Muscle layer of duodenum (tissue), 2 donors: ENCODE results near the gene TET3.

Experiments used
- H3K27ac ChIP-seq: one replicate; pipeline ENCODE4 v1.7.0; 2013; ENCODE audit warnings: mild to moderate bottlenecking, low read length
- H3K27me3 ChIP-seq: one replicate; pipeline ENCODE4 v1.7.0; 2013; ENCODE audit warnings: low read depth, mild to moderate bottlenecking, control low read depth, low read length
- H3K36me3 ChIP-seq, 2 donors: one replicate each; pipeline ENCODE4 v1.7.0; 2013; ENCODE audit warnings: low read length in 2 of 2, control low read depth in 1 of 2, mild to moderate bottlenecking in 1 of 2; ENCODE audit not compliant: insufficient read depth in 2 of 2, control insufficient read depth in 1 of 2
- H3K4me1 ChIP-seq, 2 donors: one replicate each; pipeline ENCODE4 v1.7.0; 2013; ENCODE audit warnings: low read length in 2 of 2, mild to moderate bottlenecking in 2 of 2, control low read depth in 1 of 2, moderate library complexity in 1 of 2; ENCODE audit not compliant: insufficient read depth in 2 of 2, control insufficient read depth in 1 of 2
- H3K4me3 ChIP-seq, 2 donors: one replicate each; pipeline ENCODE4 v1.7.0; 2013; ENCODE audit warnings: low read length in 2 of 2, low read depth in 1 of 2, mild to moderate bottlenecking in 1 of 2
- H3K9me3 ChIP-seq, 2 donors: one replicate each; pipeline ENCODE4 v1.7.0; 2013; ENCODE audit warnings: low read length in 2 of 2, control low read depth in 1 of 2, mild to moderate bottlenecking in 1 of 2; ENCODE audit not compliant: control insufficient read depth in 1 of 2
- donor health status: healthy.

The TET3 gene

DNA sequence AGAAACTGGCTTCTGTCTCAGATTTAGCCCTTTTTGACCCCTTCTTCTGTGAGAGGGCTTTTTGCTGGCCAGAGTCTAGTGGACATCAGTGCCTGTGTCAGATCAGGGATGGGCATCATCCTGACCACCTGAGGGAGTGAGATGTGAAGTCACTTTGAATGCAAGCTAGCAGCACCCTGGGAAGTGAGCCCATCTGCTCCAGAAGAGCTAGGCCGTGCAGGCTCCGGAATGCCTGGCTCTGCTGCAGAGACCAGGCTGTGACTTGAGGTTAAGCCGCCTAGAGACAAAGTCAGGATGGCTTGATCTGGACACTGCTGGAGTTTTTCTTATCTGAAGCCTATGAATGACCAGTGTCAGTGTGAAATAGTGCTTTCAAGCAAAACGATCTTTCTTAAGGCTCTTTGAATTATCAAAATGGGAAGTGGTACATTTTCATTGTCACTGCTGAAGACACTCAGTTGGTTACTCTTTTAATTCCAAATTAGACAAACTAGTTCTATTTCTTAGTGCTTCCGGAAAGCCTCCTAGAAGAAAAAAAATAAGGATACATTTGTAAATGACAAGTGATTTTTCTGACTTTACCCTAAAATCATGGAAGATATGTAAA lies 37.2 kb upstream of the TET3 start:
- Histone ChIP-seq H3K27me3 (no peaks in the 10 kb centered on the region), H3K36me3 (peaks cover 60% of the 10 kb centered on the region in 2 donors), H3K4me1 (peaks cover 0 to 5% of the 10 kb centered on the region in 2 donors), H3K27ac (no peak overlapping the region), H3K4me3 (no peak overlapping the region), H3K9me3 (no peaks in the 10 kb centered on the region)

DNA sequence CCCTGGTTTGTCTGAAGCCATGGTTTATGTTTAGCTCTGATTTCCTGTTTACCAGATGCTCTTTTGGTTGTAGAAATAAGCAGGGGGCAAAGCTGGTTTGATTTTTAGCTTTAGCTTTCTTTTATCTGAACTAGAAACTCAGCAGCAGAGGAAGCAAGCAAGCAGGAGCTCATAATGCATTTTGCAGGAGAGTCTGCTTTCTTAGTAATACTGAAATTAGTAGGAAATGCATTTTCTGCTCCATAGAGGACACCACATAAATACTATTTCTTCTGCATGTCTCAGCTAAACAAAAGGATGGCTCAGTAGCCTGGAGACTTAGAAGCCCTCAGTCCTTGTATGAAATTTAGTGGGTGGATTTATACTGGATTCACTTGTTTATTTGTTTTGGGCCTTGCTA lies 34.9 kb upstream of the TET3 start:
- Histone ChIP-seq H3K4me1 (peaks cover 0 to 9% of the 10 kb centered on the region in 2 donors), H3K9me3 (no peaks in the 10 kb centered on the region), H3K27ac (no peak overlapping the region), H3K4me3 (no peak overlapping the region), H3K27me3 (no peaks in the 10 kb centered on the region), H3K36me3 (peaks cover 55 to 67% of the 10 kb centered on the region in 2 donors)

DNA sequence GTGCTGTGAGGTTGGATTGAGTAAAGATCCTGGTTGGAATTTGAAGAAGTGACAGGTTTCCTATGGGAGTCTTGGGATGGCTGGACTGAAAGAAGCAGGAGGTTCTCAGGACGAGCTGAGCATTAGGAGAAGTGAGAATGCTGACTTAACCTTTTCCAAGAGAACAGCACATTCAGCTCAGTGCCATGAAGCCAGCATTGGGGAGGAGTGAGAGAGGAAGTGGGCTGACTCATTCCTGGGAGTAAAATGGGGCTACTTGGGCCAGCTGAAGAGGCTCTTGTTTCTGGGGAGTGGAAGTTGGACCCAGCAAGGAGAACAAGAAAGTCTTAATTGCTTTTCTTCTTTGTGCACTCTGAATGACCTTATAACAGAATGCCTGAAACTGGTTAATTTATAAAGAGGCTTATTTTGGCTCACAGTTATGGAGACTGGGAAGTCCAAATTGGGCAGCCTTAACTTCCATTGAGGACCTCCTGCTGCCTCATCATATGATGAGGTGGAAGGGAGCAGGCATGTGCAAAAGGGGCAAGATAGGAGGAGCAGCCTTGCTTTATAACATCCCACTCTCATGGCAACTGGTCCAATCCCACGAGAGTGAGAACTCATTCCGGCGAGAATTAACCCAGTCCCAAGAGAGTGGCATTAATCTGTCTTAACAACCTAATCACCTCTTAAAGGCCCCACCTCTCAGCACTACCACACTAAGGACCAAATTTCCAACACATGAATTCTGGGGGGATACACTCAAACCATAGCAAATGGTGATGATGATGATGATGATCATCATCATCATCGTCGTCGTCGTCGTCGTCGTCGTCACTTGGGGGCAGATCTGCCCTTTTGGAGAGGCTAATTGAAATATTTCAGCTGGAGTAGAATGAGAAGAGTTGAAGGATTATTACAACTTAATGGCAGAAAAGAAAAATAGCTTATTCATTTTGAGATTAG lies 31.9 kb upstream of the TET3 start:
- H3K4me1 ChIP-seq, result peaks cover 0 to 9% of the 10 kb centered on the region in 2 donors
- H3K27me3 ChIP-seq, result no peaks in the 10 kb centered on the region
- H3K9me3 ChIP-seq, result no peaks in the 10 kb centered on the region
- peak overlapping the region; percentile 41 for H3K27ac ChIP-seq
- no peak overlapping the region for H3K4me3 ChIP-seq
- peaks cover 59 to 61% of the 10 kb centered on the region in 2 donors for H3K36me3 ChIP-seq

DNA sequence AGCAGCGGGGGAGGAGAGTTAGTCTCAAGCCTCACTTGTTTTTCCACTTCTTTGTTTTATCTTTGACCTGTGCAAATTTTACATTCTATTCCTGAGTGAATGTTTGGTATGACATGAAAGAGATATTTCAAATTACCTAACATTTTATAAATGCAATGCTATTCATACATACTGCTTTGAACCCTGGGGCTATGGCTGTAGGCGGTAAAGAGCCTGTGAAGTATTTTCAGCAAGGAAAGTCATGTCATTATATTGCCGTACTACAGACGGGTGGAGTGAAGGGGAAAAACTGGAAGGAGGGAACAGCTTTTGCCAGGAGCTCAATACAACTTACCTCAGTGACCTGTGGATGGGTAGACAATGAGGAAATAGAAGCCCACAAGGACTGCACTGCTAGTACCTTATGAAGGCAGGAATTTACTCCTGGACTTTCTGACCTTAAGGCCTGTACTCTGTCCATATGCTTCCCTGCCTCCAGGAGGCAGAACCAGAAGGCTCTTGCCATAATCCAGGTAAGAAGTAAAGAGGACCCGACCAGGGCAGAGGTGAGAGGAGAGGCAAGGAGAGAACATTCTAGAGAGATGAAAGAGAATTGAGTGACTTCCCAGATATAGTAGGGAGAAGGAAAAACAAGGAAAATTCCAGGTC lies 28.4 kb upstream of the TET3 start:
- H3K9me3 ChIP-seq, result no peaks in the 10 kb centered on the region
- no peak overlapping the region for H3K27ac ChIP-seq
- H3K4me1 ChIP-seq, result peaks cover 0 to 4% of the 10 kb centered on the region in 2 donors
- no peaks in the 10 kb centered on the region for H3K27me3 ChIP-seq
- H3K4me3 ChIP-seq, result no peak overlapping the region
- peaks cover 47 to 52% of the 10 kb centered on the region in 2 donors for H3K36me3 ChIP-seq

GRCh38 chr2:73961274-73961673 lies 23.4 kb upstream of the TET3 start:
- Histone ChIP-seq H3K27ac (no peak overlapping the region), H3K4me3 (no peak overlapping the region), H3K9me3 (peaks cover 0 to 4% of the 10 kb centered on the region in 2 donors), H3K36me3 (peaks cover 28 to 29% of the 10 kb centered on the region in 2 donors), H3K27me3 (no peaks in the 10 kb centered on the region), H3K4me1 (no peaks in the 10 kb centered on the region)

DNA sequence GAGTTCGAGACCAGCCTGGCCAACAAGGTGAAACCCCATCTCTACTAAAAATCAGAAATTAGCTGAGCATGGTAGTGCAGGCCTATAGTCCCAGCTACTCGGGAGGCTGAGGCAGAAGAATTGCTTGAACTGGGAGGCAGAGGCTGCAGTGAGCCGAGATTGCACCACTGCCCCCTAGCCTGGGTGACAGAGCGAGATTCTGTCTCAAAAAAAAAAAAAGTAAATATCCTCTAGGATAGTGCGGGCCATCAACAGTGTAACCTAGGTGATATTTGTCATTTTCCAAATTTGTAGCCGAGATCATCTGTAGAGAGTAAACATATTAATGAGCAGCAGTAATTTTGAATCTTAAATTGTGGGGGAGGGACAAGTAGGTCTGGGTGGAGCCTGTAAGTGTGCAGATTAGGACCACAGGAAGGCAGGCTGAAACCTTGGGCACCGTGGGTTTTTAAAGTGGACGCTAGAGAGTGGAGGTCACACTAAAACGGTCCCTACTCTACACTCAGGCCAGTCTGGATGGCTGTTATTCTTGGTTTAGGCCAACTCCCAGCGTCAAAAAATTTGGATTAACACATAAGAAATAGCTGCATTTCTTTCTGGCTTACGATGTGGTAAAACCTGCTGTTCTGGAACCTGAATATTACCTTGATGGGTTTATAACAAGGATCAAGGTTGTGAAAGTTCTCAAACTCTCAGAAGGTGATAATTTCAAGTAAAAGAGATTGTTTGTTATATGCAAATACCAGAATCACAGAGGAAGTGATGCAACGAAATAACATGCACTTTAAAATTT lies 22.7 kb upstream of the TET3 start:
- H3K4me3 ChIP-seq, result no peak overlapping the region

GRCh38 chr2:73962798-73963197 lies 21.9 kb upstream of the TET3 start:
- peaks cover 21% of the 10 kb centered on the region in 2 donors for H3K36me3 ChIP-seq
- H3K27me3 ChIP-seq, result no peaks in the 10 kb centered on the region
- no peak overlapping the region for H3K4me3 ChIP-seq
- H3K9me3 ChIP-seq, result peaks cover 0 to 4% of the 10 kb centered on the region in 2 donors
- no peak overlapping the region for H3K27ac ChIP-seq
- H3K4me1 ChIP-seq, result no peaks in the 10 kb centered on the region

More for the DNA sequence above, 22.7 kb upstream of the TET3 start:
- H3K36me3 ChIP-seq, result peaks cover 21 to 23% of the 10 kb centered on the region in 2 donors
- no peak overlapping the region for H3K27ac ChIP-seq
- peaks cover 0 to 4% of the 10 kb centered on the region in 2 donors for H3K9me3 ChIP-seq
- H3K27me3 ChIP-seq, result no peaks in the 10 kb centered on the region
- H3K4me1 ChIP-seq, result no peaks in the 10 kb centered on the region

- H3K4me1 ChIP-seq, result no peaks in the 10 kb centered on the region
- H3K36me3 ChIP-seq, result peaks cover 13 to 14% of the 10 kb centered on the region in 2 donors
- H3K9me3 ChIP-seq, result peaks cover 0 to 4% of the 10 kb centered on the region in 2 donors
- H3K4me3 ChIP-seq, result no peak overlapping the region
- no peaks in the 10 kb centered on the region for H3K27me3 ChIP-seq
- H3K27ac ChIP-seq, result no peak overlapping the region
These were observed 21.2 kb upstream of the TET3 start for GRCh38 chr2:73963385-73964120.

- H3K4me1 ChIP-seq, result no peaks in the 10 kb centered on the region
- peaks cover 0 to 4% of the 10 kb centered on the region in 2 donors for H3K9me3 ChIP-seq
- H3K36me3 ChIP-seq, result peaks cover 7 to 8% of the 10 kb centered on the region in 2 donors
- no peak overlapping the region for H3K27ac ChIP-seq
- H3K4me3 ChIP-seq, result no peak overlapping the region
- no peaks in the 10 kb centered on the region for H3K27me3 ChIP-seq
These were observed 20.5 kb upstream of the TET3 start for GRCh38 chr2:73964223-73964622.

GRCh38 chr2:73965053-73965452 lies 19.7 kb upstream of the TET3 start:
- Histone ChIP-seq H3K9me3 (peaks cover 0 to 4% of the 10 kb centered on the region in 2 donors), H3K4me1 (peaks cover 0 to under 1% of the 10 kb centered on the region in 2 donors), H3K36me3 (no peaks in the 10 kb centered on the region), H3K27me3 (no peaks in the 10 kb centered on the region), H3K27ac (no peak overlapping the region), H3K4me3 (no peak overlapping the region)
